H1 (cell line): Measurements from ENCODE around the gene PHLPP1. TPM values are rescaled to one million over a fixed set of nuclear protein-coding genes. Genes with fewer than 3 reads are reported as not detected.

Experiments used
- CTCF ChIA-PET: fragments of 300-600 bp; sonication (Branson Sonifier 250); formaldehyde crosslinking; loops from one replicate; lab custom pipeline; 2021; ENCODE audit not compliant: partially characterized antibody; lab: Charles Lee
- POLR2A ChIA-PET: fragments of 300-600 bp; sonication (Branson Sonifier 250); formaldehyde crosslinking; loops from one replicate; lab custom pipeline; 2021; ENCODE audit warnings: inconsistent platforms; ENCODE audit not compliant: partially characterized antibody; lab: Charles Lee
- DNase-seq, 2 experiments: peaks; one replicate each; pipeline versions ENCODE4 v3.0.0 to v3.0.0-alpha.2; 2010 to 2022; ENCODE audit warnings: low spot score in 2 of 2, low read depth in 1 of 2, mixed read lengths in 1 of 2
- FAIRE-seq: peaks from 2 replicates; lab custom pipeline; 2011; peaks lifted over from hg19 to GRCh38; lab: Jason Lieb, UNC
- H2AFZ ChIP-seq: 2 replicates; pipeline ENCODE4 v1.8.1; 2012; ENCODE audit warnings: low read length, inconsistent platforms
- H2AK5ac ChIP-seq: 2 replicates; pipeline ENCODE4 v1.6.1; 2013; ENCODE audit warnings: low read depth, low read length
- H2BK120ac ChIP-seq: replicated peaks from 2 replicates; pipeline ENCODE3; 2013; ENCODE audit warnings: low read depth, low read length, inconsistent platforms
- H2BK12ac ChIP-seq: 2 replicates; pipeline ENCODE4 v1.6.1; 2013; ENCODE audit warnings: low read depth, low read length
- H2BK15ac ChIP-seq: 2 replicates; pipeline ENCODE4 v1.6.1; 2013; ENCODE audit warnings: low read length
- H2BK20ac ChIP-seq: 2 replicates; pipeline ENCODE4 v1.6.1; 2013; ENCODE audit warnings: low read length
- H2BK5ac ChIP-seq: 2 replicates; pipeline ENCODE4 v1.6.1; 2013; ENCODE audit warnings: low read depth, low read length
- H3K14ac ChIP-seq: 2 replicates; pipeline ENCODE4 v1.6.1; 2013; ENCODE audit warnings: inconsistent platforms; ENCODE audit not compliant: insufficient read length
- H3K18ac ChIP-seq: 2 replicates; pipeline ENCODE4 v1.6.1; 2013; ENCODE audit warnings: low read length; ENCODE audit errors: extremely low read depth
- H3K23ac ChIP-seq: 2 replicates; pipeline ENCODE4 v1.6.1; 2013; ENCODE audit warnings: inconsistent platforms; ENCODE audit not compliant: insufficient read length
- H3K23me2 ChIP-seq: 2 replicates; pipeline ENCODE4 v1.6.1; 2013; ENCODE audit warnings: low read depth, low read length
- H3K27ac ChIP-seq: 2 replicates; pipeline ENCODE4 v1.6.1; 2011; ENCODE audit warnings: low read depth, low read length, inconsistent platforms
- H3K27me3 ChIP-seq, 4 experiments: replicated peaks in 1 of 4; 1 replicate in 1 of 4; 2 replicates in 3 of 4; pipeline versions ENCODE4 v1.6.1 to v1.8.1; 2011 to 2013; ENCODE audit warnings: low read length in 3 of 4, mild to moderate bottlenecking in 3 of 4, inconsistent platforms in 2 of 4, mixed read lengths in 2 of 4, moderate library complexity in 1 of 4; ENCODE audit not compliant: control insufficient read depth in 3 of 4, insufficient read depth in 3 of 4; ENCODE audit errors: extremely low read depth in 1 of 4
- H3K36me3 ChIP-seq, 4 experiments: 2 replicates each; pipeline versions ENCODE4 v1.6.1 to v1.8.1; 2011 to 2013; ENCODE audit warnings: mild to moderate bottlenecking in 4 of 4, low read length in 3 of 4, moderate library complexity in 2 of 4, control low read depth in 1 of 4, inconsistent platforms in 1 of 4; ENCODE audit not compliant: insufficient read depth in 4 of 4, control insufficient read depth in 2 of 4
- H3K4ac ChIP-seq: replicated peaks from 2 replicates; pipeline ENCODE3; 2013; ENCODE audit warnings: low read length, low read depth, mixed read lengths, inconsistent platforms; ENCODE audit not compliant: insufficient read length
- H3K4me1 ChIP-seq, 4 experiments: replicated peaks in 1 of 4; 1 replicate in 1 of 4; 2 replicates in 3 of 4; pipeline versions ENCODE4 v1.6.1 to v1.8.1; 2011 to 2013; ENCODE audit warnings: low read length in 3 of 4, inconsistent platforms in 2 of 4, mixed read lengths in 1 of 4; ENCODE audit not compliant: insufficient read depth in 4 of 4, control insufficient read depth in 3 of 4
- H3K4me2 ChIP-seq, 2 experiments: 2 replicates each; pipeline versions ENCODE4 v1.6.1 to v1.8.1; 2011 to 2013; ENCODE audit warnings: low read depth in 2 of 2, low read length in 2 of 2, control low read depth in 1 of 2, inconsistent platforms in 1 of 2, mild to moderate bottlenecking in 1 of 2; ENCODE audit not compliant: insufficient read depth in 1 of 2
- H3K4me3 ChIP-seq, 4 experiments: fragments of 200-600, 300-600 bp in 1 of 4; sonication (generic), shearing (Covaris generic), sonication (Bioruptor Twin) in 1 of 4; 2 replicates each; pipeline versions ENCODE4 v1.5.1 to v1.8.1; 2011 to 2016; ENCODE audit warnings: low read length in 4 of 4, low read depth in 3 of 4, control low read depth in 2 of 4, inconsistent platforms in 2 of 4, mild to moderate bottlenecking in 2 of 4, mixed read lengths in 1 of 4, moderate library complexity in 1 of 4; ENCODE audit not compliant: insufficient read depth in 2 of 4; ENCODE audit errors: extremely low read depth in 1 of 4
- H3K56ac ChIP-seq: replicated peaks from 2 replicates; pipeline ENCODE3; 2013; ENCODE audit warnings: low read depth, mild to moderate bottlenecking, mixed read lengths, low read length, inconsistent platforms; ENCODE audit not compliant: insufficient read length
- H3K79me1 ChIP-seq: 2 replicates; pipeline ENCODE4 v1.6.1; 2013; ENCODE audit warnings: low read depth, low read length, control low read depth
- H3K79me2 ChIP-seq, 2 experiments: 2 replicates each; pipeline versions ENCODE4 v1.6.1 to v1.8.1; 2012 to 2013; ENCODE audit warnings: low read length in 2 of 2, mild to moderate bottlenecking in 2 of 2, inconsistent platforms in 1 of 2; ENCODE audit not compliant: insufficient read depth in 2 of 2, control insufficient read depth in 1 of 2
- H3K9ac ChIP-seq, 4 experiments: replicated peaks in 1 of 4; 1 replicate in 1 of 4; 2 replicates in 3 of 4; pipeline versions ENCODE4 v1.6.1 to v1.8.1; 2011 to 2013; ENCODE audit warnings: low read depth in 3 of 4, low read length in 3 of 4, control low read depth in 2 of 4, mild to moderate bottlenecking in 2 of 4, moderate library complexity in 2 of 4, inconsistent platforms in 1 of 4; ENCODE audit errors: extremely low read depth in 1 of 4
- H3K9me3 ChIP-seq, 2 experiments: 2 replicates each; pipeline versions ENCODE4 v1.6.1 to v1.8.1; 2012 to 2013; ENCODE audit warnings: mild to moderate bottlenecking in 2 of 2, moderate library complexity in 2 of 2, control low read depth in 1 of 2, inconsistent platforms in 1 of 2, low read depth in 1 of 2, low read length in 1 of 2, mixed read lengths in 1 of 2; ENCODE audit not compliant: insufficient read depth in 2 of 2
- H4K20me1 ChIP-seq, 2 experiments: replicated peaks in 1 of 2; 2 replicates each; pipeline versions ENCODE3 to v1.8.1; 2011 to 2013; ENCODE audit warnings: inconsistent platforms in 2 of 2, low read length in 2 of 2, mild to moderate bottlenecking in 1 of 2; ENCODE audit not compliant: insufficient read depth in 2 of 2, control insufficient read depth in 1 of 2
- H4K5ac ChIP-seq: 2 replicates; pipeline ENCODE4 v1.6.1; 2013; ENCODE audit warnings: low read length, low read depth, mixed read lengths, inconsistent platforms; ENCODE audit not compliant: insufficient read length
- H4K8ac ChIP-seq: 2 replicates; pipeline ENCODE4 v1.8.0; 2013; ENCODE audit warnings: mild to moderate bottlenecking, moderate library complexity, low read length, inconsistent platforms; ENCODE audit not compliant: insufficient read depth; ENCODE audit errors: extremely low read depth
- H4K91ac ChIP-seq: replicated peaks from 2 replicates; pipeline ENCODE3; 2013; ENCODE audit warnings: low read length, mixed read lengths, inconsistent platforms; ENCODE audit not compliant: insufficient read length
- HDAC2 ChIP-seq, 2 experiments: fragments of 300-600 bp in 1 of 2; sonication (generic) in 1 of 2; IDR thresholded peaks; 2 replicates each; pipeline ENCODE4 v1.6.1; 2011 to 2012; ENCODE audit warnings: low read depth in 2 of 2, low read length in 2 of 2, mild to moderate bottlenecking in 2 of 2, moderate library complexity in 2 of 2, borderline replicate concordance in 1 of 2, inconsistent platforms in 1 of 2
- MAFK ChIP-seq: IDR thresholded peaks from 2 replicates; pipeline ENCODE4 v1.6.1; 2012; ENCODE audit warnings: low read depth, mild to moderate bottlenecking, improper control_type of control experiment, low read length
- TBP ChIP-seq: IDR thresholded peaks from 2 replicates; pipeline ENCODE4 v1.6.1; 2011; ENCODE audit warnings: low read depth, low read length, improper control_type of control experiment
- WGBS, 2 experiments: shearing (Covaris generic) in 1 of 2; methylation state at CpG; one replicate each; pipeline versions ENCODE4 v1.1.6 to v1.1.7; 2013 to 2015; ENCODE audit warnings: low lambda C conversion rate in 2 of 2, mixed read lengths in 2 of 2, inconsistent platforms in 1 of 2, low coverage in 1 of 2, missing lambda C conversion rate in 1 of 2; ENCODE audit not compliant: insufficient replicate concordance in 2 of 2, insufficient coverage in 1 of 2, insufficient read length in 1 of 2; ENCODE audit errors: extremely low coverage in 1 of 2, missing lambda C conversion rate in 1 of 2; 5-methylcytosine and 5-hydroxymethylcytosine counted together
- polyA plus RNA-seq, 7 experiments: library from polyadenylated mRNA; depleted of rRNA in 3 of 7; stranded (reverse) in 5 of 7; unstranded in 2 of 7; fragments of >200 nt in 5 of 7; fragments of 200-250 nt in 2 of 7; gene quantifications; 1 replicate in 5 of 7; 2 replicates in 1 of 7; 4 replicates in 1 of 7; pipeline versions ENCODE4 v1.2.1 to v1.2.3, GENCODE V29; 2011 to 2013; ENCODE audit warnings: missing spikeins in 2 of 7, mixed read lengths in 2 of 7
- total RNA-seq: library from RNA; stranded (reverse); fragmentation: NEBNext Ultra II Directional; extraction: Animal tissue kit (Norgen Biotek cat#: 25700); gene quantifications from 2 replicates; pipeline ENCODE4 v1.2.1, GENCODE V29; 2021

The PHLPP1 gene
- total and polyA plus RNA-seq, 2 of the 8 experiments (the other 6 are each of a cell fraction or from before 2014, with no cell fraction given) = 28.0 to 66.3 TPM

GRCh38 chr18:62749389-62749788 is 34.0 kb downstream of the PHLPP1 start:
- Histone ChIP-seq H3K4me2 (no peak overlapping the region; a peak in 1 of 4 replicates), H3K79me1 (peaks cover 4% of the 10 kb centered on the region; the same call in 1 of the 2 replicates), H2AFZ (no peak overlapping the region), H2AK5ac (peak overlapping the region; percentile 94), H3K27ac (no peak overlapping the region), H3K56ac (no peak overlapping the region), H4K5ac (no peak overlapping the region), H2BK15ac (no peak overlapping the region), H3K14ac (no peak overlapping the region), H2BK120ac (no peak overlapping the region), H3K79me2 (peaks cover 35 to 100% of the 10 kb centered on the region in 2 experiments), H3K23ac (no peak overlapping the region), H2BK20ac (peak overlapping the region; percentile 51; the same call in 1 of the 2 replicates), H3K9me3 (0 out of 4 replicates have a peak, but pooled peaks cover 0 to 4% of the 10 kb centered on the region in 2 experiments), H3K4me3 (no peak overlapping the region), H2BK5ac (peak overlapping the region; percentile 41; the same call in 1 of the 2 replicates), H3K4ac (no peak overlapping the region), H4K20me1 (peaks cover 0 to 4% of the 10 kb centered on the region in 2 experiments), H3K36me3 (no peaks in the 10 kb centered on the region; a peak in 1 of 8 replicates), H3K18ac (peak overlapping the region; percentile 86; the same call in 1 of the 2 replicates), H3K23me2 (no peaks in the 10 kb centered on the region; the same call in 1 of the 2 replicates), H4K8ac (no peak overlapping the region), H3K4me1 (peaks cover 4 to 28% (median 19%) of the 10 kb centered on the region in 4 experiments), H4K91ac (no peak overlapping the region), H3K27me3 (no peaks in the 10 kb centered on the region), H2BK12ac (peak overlapping the region; percentile 77; the same call in 1 of the 2 replicates), H3K9ac (no peak overlapping the region)
- no peak for TF ChIP-seq TBP
- no peak for TF ChIP-seq MAFK
- TF ChIP-seq HDAC2 (IDR thresholded peaks at IDR 0.05; ENCODE audit: borderline replicate concordance in 1 of 2, low read depth in 2 of 2, low read length in 2 of 2) = no peak
- CTCF ChIA-PET = no interaction called here
- FAIRE-seq (no peak), DNase-seq (no peak)
- POLR2A ChIA-PET = interaction anchor here (0.7 to 3.5 kb wide), 3 partner anchors 9 to 15 kb away, joined by 3 to 15 read pairs (median 3); no protein-coding TSS in a partner anchor
- 94% methylated on average over 5 of the region's 6 CpGs; no CpG with 5 or more reads in 1 of the 2 experiments for WGBS, 2 experiments
